ENCODE results near the gene HPCAL1. TPM values are rescaled to one million over a fixed set of nuclear protein-coding genes. Genes with fewer than 3 reads are reported as not detected.

Gene HPCAL1
- total RNA-seq, 2 donors from 2014 or later, result 22.5 to 203 TPM

- no peak overlapping the region for H3K4me3 ChIP-seq
- H3K4me1 ChIP-seq (replicated peaks), result no peaks in the 10 kb centered on the region
- TF ChIP-seq POLR2AphosphoS5 (IDR thresholded peaks at IDR 0.05) (no peak), POLR2A (IDR thresholded peaks at IDR 0.05) (no peak), CTCF (IDR thresholded peaks at IDR 0.05) (no peak)
- no peaks in the 10 kb centered on the region for H3K9me3 ChIP-seq
- H3K36me3 ChIP-seq, result no peaks in the 10 kb centered on the region
- 71% methylated on average over 7 of the region's 7 CpGs for WGBS
- intact Hi-C loops (cut with DNase I), result no loop called here
- H3K27me3 ChIP-seq (replicated peaks; ENCODE audit: insufficient read depth), result no peaks in the 10 kb centered on the region
- DNase-seq (ENCODE audit: low spot score), result no peak
- H3K27ac ChIP-seq, result no peak overlapping the region
These were observed 44.9 kb downstream of the HPCAL1 start for GRCh38 chr2:10347562-10347948.

- WGBS, result 28% methylated on average over 7 of the region's 7 CpGs
- Histone ChIP-seq H3K27me3 (replicated peaks; ENCODE audit: insufficient read depth) (no peaks in the 10 kb centered on the region), H3K27ac (no peak overlapping the region), H3K9me3 (no peaks in the 10 kb centered on the region), H3K4me1 (replicated peaks) (no peaks in the 10 kb centered on the region), H3K36me3 (no peaks in the 10 kb centered on the region), H3K4me3 (no peak overlapping the region)
- TF ChIP-seq CTCF (IDR thresholded peaks at IDR 0.05) (no peak), POLR2A (IDR thresholded peaks at IDR 0.05) (no peak)
- intact Hi-C loops (cut with DNase I), result no loop called here
- DNase-seq (ENCODE audit: low spot score), result no peak
These were observed 46.2 kb downstream of the HPCAL1 start for GRCh38 chr2:10348891-10349290.

- intact Hi-C loops (cut with DNase I), result no loop called here
- no peaks in the 10 kb centered on the region for H3K36me3 ChIP-seq
- H3K27me3 ChIP-seq (replicated peaks; ENCODE audit: insufficient read depth), result no peaks in the 10 kb centered on the region
- TF ChIP-seq CTCF (IDR thresholded peaks at IDR 0.05) (no peak), POLR2A (IDR thresholded peaks at IDR 0.05) (no peak), POLR2AphosphoS5 (IDR thresholded peaks at IDR 0.05) (no peak)
- no peak overlapping the region for H3K27ac ChIP-seq
- no peaks in the 10 kb centered on the region for H3K4me1 ChIP-seq (replicated peaks)
- 73% methylated on average over 5 of the region's 5 CpGs for WGBS
- no peak overlapping the region for H3K4me3 ChIP-seq
- no peak for DNase-seq (ENCODE audit: low spot score)
- H3K9me3 ChIP-seq, result no peaks in the 10 kb centered on the region
These were observed 48.1 kb downstream of the HPCAL1 start for GRCh38 chr2:10350761-10351160.

GRCh38 chr2:10352361-10352760 lies 49.7 kb downstream of the HPCAL1 start:
- intact Hi-C loops (cut with DNase I), result no loop called here
- Histone ChIP-seq H3K27ac (no peak overlapping the region), H3K9me3 (no peaks in the 10 kb centered on the region), H3K36me3 (no peaks in the 10 kb centered on the region), H3K27me3 (replicated peaks; ENCODE audit: insufficient read depth) (no peaks in the 10 kb centered on the region), H3K4me1 (replicated peaks) (no peaks in the 10 kb centered on the region), H3K4me3 (no peak overlapping the region)
- WGBS, result 82% methylated on average over 5 of the region's 5 CpGs
- TF ChIP-seq POLR2AphosphoS5 (IDR thresholded peaks at IDR 0.05) (no peak), CTCF (IDR thresholded peaks at IDR 0.05) (no peak), POLR2A (IDR thresholded peaks at IDR 0.05) (no peak)
- no peak for DNase-seq (ENCODE audit: low spot score)

GRCh38 chr2:10352972-10353371 lies 50.3 kb downstream of the HPCAL1 start:
- no peaks in the 10 kb centered on the region for H3K9me3 ChIP-seq
- WGBS, result 99% methylated on average over 7 of the region's 7 CpGs
- H3K4me3 ChIP-seq, result no peak overlapping the region
- H3K36me3 ChIP-seq, result no peaks in the 10 kb centered on the region
- intact Hi-C loops (cut with DNase I), result no loop called here
- DNase-seq (ENCODE audit: low spot score), result no peak
- TF ChIP-seq POLR2AphosphoS5 (IDR thresholded peaks at IDR 0.05) (no peak), CTCF (IDR thresholded peaks at IDR 0.05) (no peak), POLR2A (IDR thresholded peaks at IDR 0.05) (no peak)
- H3K4me1 ChIP-seq (replicated peaks), result no peaks in the 10 kb centered on the region
- H3K27ac ChIP-seq, result no peak overlapping the region
- no peaks in the 10 kb centered on the region for H3K27me3 ChIP-seq (replicated peaks; ENCODE audit: insufficient read depth)

Data from prostate gland (tissue), 2 donors.